K562 (cell line): ENCODE measurements around the gene WWOX. TPM values are rescaled to one million over a fixed set of nuclear protein-coding genes. Genes with fewer than 3 reads are reported as not detected.

ENCODE experiments used
- ATAC-seq: fragments of 200-7000 bp; cut with Tn5 transposase; 3 replicates; pipeline ENCODE4 v1.9.1; 2020; ENCODE audit warnings: moderate library complexity
- BruUV-seq: library from RNA; stranded (reverse); fragments of 400-500 nt; replicated peaks from 2 replicates; lab custom pipeline; 2021; lab: Mats Ljungman, UMichigan
- CTCF ChIA-PET: fragments of 300-600 bp; formaldehyde crosslinking; extraction: SDS; loops from one replicate; lab custom pipeline; 2021; ENCODE audit warnings: low intra/inter-chr PET ratio; lab: Yijun Ruan, JAX
- POLR2A ChIA-PET: fragments of 300-600, 350-650 bp; sonication (Branson Sonifier 250); formaldehyde crosslinking; extraction: SDS; loops from one replicate; lab custom pipeline; 2021; ENCODE audit warnings: antibody characterized with exemption, inconsistent platforms; lab: Yijun Ruan, JAX
- DNase-seq, 4 experiments: peaks; one replicate each; pipeline versions ENCODE4 v3.0.0 to v3.0.0-alpha.2; 2011 to 2018; ENCODE audit warnings: low spot score in 3 of 4, mixed read lengths in 3 of 4; ENCODE audit errors: extremely low read depth in 1 of 4
- FAIRE-seq: peaks from 2 replicates; lab custom pipeline; 2011; peaks lifted over from hg19 to GRCh38; lab: Jason Lieb, UNC
- H2AFZ ChIP-seq: 2 replicates; pipeline ENCODE4 v1.6.0; 2011; ENCODE audit warnings: low read depth, low read length, control low read depth, inconsistent platforms
- H3K27ac ChIP-seq: fragments of 200-600 bp; 3 replicates; pipeline ENCODE4 v1.8.0; 2011; ENCODE audit warnings: low read depth, mild to moderate bottlenecking, control low read depth, inconsistent platforms, low read length, moderate library complexity, mixed read lengths; ENCODE audit errors: extremely low read depth
- H3K27me3 ChIP-seq, 2 experiments: fragments of 300-600 bp in 1 of 2; 2 replicates in 1 of 2; 3 replicates in 1 of 2; pipeline versions ENCODE4 v1.6.0 to v1.8.0; 2011; ENCODE audit warnings: inconsistent platforms in 2 of 2, low read length in 2 of 2, mild to moderate bottlenecking in 1 of 2, mixed read lengths in 1 of 2, moderate library complexity in 1 of 2; ENCODE audit not compliant: control insufficient read depth in 2 of 2, insufficient read depth in 2 of 2
- H3K36me3 ChIP-seq: fragments of 300-600 bp; 3 replicates; pipeline ENCODE4 v1.8.0; 2011; ENCODE audit warnings: mild to moderate bottlenecking, low read length, inconsistent platforms; ENCODE audit not compliant: control insufficient read depth, insufficient read depth
- H3K4me1 ChIP-seq, 2 experiments: fragments of 200-600 bp in 1 of 2; replicated peaks in 1 of 2; 2 replicates in 1 of 2; 3 replicates in 1 of 2; pipeline versions ENCODE4 v1.5.1 to v1.8.0; 2011; ENCODE audit warnings: inconsistent platforms in 2 of 2, low read length in 2 of 2, mild to moderate bottlenecking in 1 of 2, mixed read lengths in 1 of 2, moderate library complexity in 1 of 2; ENCODE audit not compliant: control insufficient read depth in 2 of 2, insufficient read depth in 2 of 2
- H3K4me2 ChIP-seq: 2 replicates; pipeline ENCODE4 v1.6.1; 2011; ENCODE audit warnings: low read length, control low read depth, inconsistent platforms, mixed read lengths; ENCODE audit not compliant: insufficient read depth
- H3K4me3 ChIP-seq: fragments of 200-600 bp; sonication (generic), shearing (Covaris generic); 2 replicates; pipeline ENCODE4 v1.5.1; 2016; ENCODE audit warnings: control low read depth, inconsistent platforms
- H3K79me2 ChIP-seq: fragments of 200-600 bp; 3 replicates; pipeline ENCODE4 v1.8.0; 2011; ENCODE audit warnings: low read length, inconsistent platforms; ENCODE audit not compliant: control insufficient read depth, insufficient read depth
- H3K9ac ChIP-seq, 2 experiments: 2 replicates each; pipeline versions ENCODE4 v1.6.0 to v1.6.1; 2011; ENCODE audit warnings: low read depth in 2 of 2, low read length in 2 of 2, control low read depth in 1 of 2, inconsistent platforms in 1 of 2, mild to moderate bottlenecking in 1 of 2, mixed read lengths in 1 of 2; ENCODE audit not compliant: insufficient read depth in 1 of 2
- H3K9me1 ChIP-seq: one replicate; pipeline ENCODE4 v1.6.0; 2011; ENCODE audit warnings: inconsistent platforms, mild to moderate bottlenecking, low read length, moderate library complexity; ENCODE audit not compliant: control insufficient read depth, insufficient read depth
- H3K9me3 ChIP-seq: replicated peaks from 2 replicates; pipeline ENCODE4 v1.5.1; 2011; ENCODE audit warnings: low read depth, low read length, inconsistent platforms; ENCODE audit not compliant: control insufficient read depth, insufficient read depth
- H4K20me1 ChIP-seq: replicated peaks from 2 replicates; pipeline ENCODE4 v1.6.1; 2011; ENCODE audit warnings: low read length, inconsistent platforms, mixed read lengths; ENCODE audit not compliant: control insufficient read depth, insufficient read depth
- AFF4 ChIP-seq: sonication (generic); formaldehyde crosslinking; IDR thresholded peaks from 2 replicates; pipeline ENCODE4 v1.8.0; 2023; ENCODE audit warnings: mild to moderate bottlenecking, missing genetic modification reagents
- BCL6 ChIP-seq: fragments of 250-450 bp; sonication (Bioruptor Pico); IDR thresholded peaks from 2 replicates; pipeline ENCODE4 v1.4.0; 2020
- ELF4 ChIP-seq: fragments of 450-650 bp; formaldehyde crosslinking; IDR thresholded peaks from 2 replicates; pipeline ENCODE4 v1.4.0; 2022; ENCODE audit warnings: missing genetic modification characterization
- HDAC8 ChIP-seq: fragments of 450-650 bp; IDR thresholded peaks from 2 replicates; pipeline ENCODE4 v1.6.1; 2016; ENCODE audit warnings: mild to moderate bottlenecking, missing genetic modification characterization, moderate library complexity, missing compliant biosample characterization
- HNRNPL ChIP-seq: fragments of 200-400 bp; formaldehyde crosslinking; IDR thresholded peaks from 2 replicates; pipeline ENCODE4 v1.6.1; 2017; ENCODE audit warnings: low read depth, mild to moderate bottlenecking, low read length
- MAFK ChIP-seq: IDR thresholded peaks from 2 replicates; pipeline ENCODE4 v1.6.1; 2011; ENCODE audit warnings: low read length, improper control_type of control experiment
- SRSF3 ChIP-seq: fragments of 200-400 bp; formaldehyde crosslinking; IDR thresholded peaks from 2 replicates; pipeline ENCODE4 v1.6.1; 2016; ENCODE audit warnings: mild to moderate bottlenecking, low read length, moderate library complexity; ENCODE audit not compliant: insufficient read depth
- TAF15 ChIP-seq: fragments of 200-400 bp; formaldehyde crosslinking; IDR thresholded peaks from 2 replicates; pipeline ENCODE4 v1.6.1; 2017; ENCODE audit warnings: mild to moderate bottlenecking, low read depth, low read length, moderate library complexity
- ZNF253 ChIP-seq: fragments of 250-450 bp; sonication (Bioruptor Pico); conservative IDR thresholded peaks from 2 replicates; pipeline ENCODE4 v1.6.1; 2021; ENCODE audit warnings: mild to moderate bottlenecking
- ZNF408 ChIP-seq: fragments of 250-450 bp; sonication (Bioruptor Pico); IDR thresholded peaks from 2 replicates; pipeline ENCODE4 v1.4.0; 2020; ENCODE audit warnings: low read depth, mild to moderate bottlenecking, moderate library complexity
- ZNF57 ChIP-seq: fragments of 450-650 bp; formaldehyde crosslinking; IDR thresholded peaks from 2 replicates; pipeline ENCODE4 v1.4.0; 2020; ENCODE audit warnings: mild to moderate bottlenecking, moderate library complexity
- WGBS: fragments of 100-300 bp; shearing (Covaris generic); methylation state at CpG from one replicate; pipeline ENCODE4 v1.1.6; 2016; ENCODE audit warnings: low coverage, mixed read lengths; ENCODE audit not compliant: insufficient coverage; ENCODE audit errors: missing lambda C conversion rate; 5-methylcytosine and 5-hydroxymethylcytosine counted together
- in situ Hi-C: fragments of 300-500 bp; cut with MboI; formaldehyde crosslinking; loops from 4 replicates; pipeline ENCODE4 v1.15.0; 2018; ENCODE audit warnings: inconsistent platforms, mixed read lengths
- intact Hi-C: fragments of 100-400 bp; cut with micrococcal nuclease; formaldehyde crosslinking; loops from 2 replicates; pipeline ENCODE4 v1.14.2; 2022
- polyA plus RNA-seq, 8 experiments: library from polyadenylated mRNA; depleted of rRNA in 4 of 8; stranded (reverse) in 5 of 8; unstranded in 3 of 8; fragments of >200 nt; fragmentation: Nextera tagmentation in 2 of 8; fragmentation: Illumina TruSeq in 1 of 8; extraction: Ambion mirVana in 2 of 8; extraction: Trizol in 1 of 8; gene quantifications; 2 replicates each; pipeline versions ENCODE4 v1.2.1 to v1.2.3, GENCODE V29; 2011 to 2014; ENCODE audit warnings: inconsistent platforms in 1 of 8, missing spikeins in 1 of 8
- total RNA-seq, 7 experiments: library from RNA; depleted of rRNA in 6 of 7; stranded (reverse); fragments of >200 nt in 6 of 7; fragmentation: Illumina TruSeq in 2 of 7; extraction: Trizol in 2 of 7; gene quantifications; 2 replicates each; pipeline versions ENCODE4 v1.2.1 to v1.2.3, GENCODE V29; 2011 to 2021; ENCODE audit warnings: low replicate concordance in 1 of 7

Gene WWOX
- total and polyA plus RNA-seq, 9 of the 15 experiments (the other 6 are each of a cell fraction or from before 2014, with no cell fraction given) = 1.6 to 22.7 (median 8.1) TPM

- in situ Hi-C loops (no loop called here), intact Hi-C loops (no loop called here)
- Histone ChIP-seq H3K27ac (no peak overlapping the region), H2AFZ (no peak overlapping the region), H3K36me3 (no peaks in the 10 kb centered on the region), H3K9me3 (no peaks in the 10 kb centered on the region), H3K4me2 (no peak overlapping the region), H3K4me3 (no peak overlapping the region), H3K9ac (no peak overlapping the region), H4K20me1 (no peaks in the 10 kb centered on the region), H3K79me2 (no peaks in the 10 kb centered on the region), H3K27me3 (peaks cover 8 to 13% of the 10 kb centered on the region in 2 experiments; a peak in 4 of 5 replicates), H3K4me1 (no peaks in the 10 kb centered on the region), H3K9me1 (no peaks in the 10 kb centered on the region)
- FAIRE-seq = no peak
- ATAC-seq = no peak
- CTCF ChIA-PET = no interaction called here
- under 1% methylated on average over 11 of the region's 11 CpGs for WGBS
- DNase-seq = no peak
- no TSS peak for BruUV-seq
- TF ChIP-seq MAFK = no peak
- no peak for TF ChIP-seq ELF4 (CRISPR knock-in tag)
- no peak for TF ChIP-seq AFF4 (CRISPR knock-in tag)
- no peak for TF ChIP-seq HDAC8 (tag)
- TF ChIP-seq ZNF408 (CRISPR knock-in tag) = no peak
- TF ChIP-seq TAF15 = no peak
- no peak for TF ChIP-seq BCL6 (CRISPR knock-in tag)
- no peak for TF ChIP-seq HNRNPL
- TF ChIP-seq ZNF57 = no peak
- TF ChIP-seq SRSF3 = no peak
- no peak for TF ChIP-seq ZNF253 (CRISPR knock-in tag)
- POLR2A ChIA-PET = interaction anchor here (0.6 kb wide), 1 partner anchor 1086 kb away, joined by 3 read pairs; no protein-coding TSS in a partner anchor
These were observed 471.1 kb downstream of the WWOX start for GRCh38 chr16:78570399-78571141.
